Testis (tissue), 5 donors: ENCODE results near the gene FKBP10. TPM values are rescaled to one million over a fixed set of nuclear protein-coding genes. Genes with fewer than 3 reads are reported as not detected.

Experiments used
- DNase-seq: peaks from one replicate; pipeline ENCODE4 v3.0.0-alpha.2; 2019
- H3K27ac ChIP-seq, 2 donors: fragments of 200-600 bp; sonication (generic); one replicate each; pipeline ENCODE4 v1.5.1; 2019
- H3K27me3 ChIP-seq: fragments of 200-600 bp; sonication (generic); one replicate; pipeline ENCODE4 v1.5.1; 2019
- H3K36me3 ChIP-seq: fragments of 200-600 bp; sonication (generic); one replicate; pipeline ENCODE4 v1.5.1; 2017; ENCODE audit warnings: low read depth; ENCODE audit errors: missing control alignments
- H3K4me1 ChIP-seq: fragments of 200-600 bp; sonication (generic); one replicate; pipeline ENCODE4 v1.5.1; 2019
- H3K4me3 ChIP-seq, 2 donors: fragments of 200-600 bp; sonication (generic); one replicate each; pipeline ENCODE4 v1.5.1; 2017 to 2019
- H3K9me3 ChIP-seq: fragments of 200-600 bp; sonication (generic); one replicate; pipeline ENCODE4 v1.5.1; 2017
- POLR2A ChIP-seq: fragments of 450-650 bp; IDR thresholded peaks from one replicate; pipeline ENCODE4 v1.6.1; 2017; ENCODE audit warnings: antibody characterized with exemption, mild to moderate bottlenecking, moderate library complexity
- WGBS, 2 donors: methylation state at CpG; one replicate each; pipeline ENCODE4 v1.1.5; 2018; 5-methylcytosine and 5-hydroxymethylcytosine counted together
- intact Hi-C: fragments of 100-400 bp; cut with DNase I; formaldehyde crosslinking; loops from one replicate; pipeline ENCODE4 v1.15.1; 2023; ENCODE audit warnings: low total_unique reads
- long read RNA-seq, 2 donors: transcript quantifications; one replicate each; lab custom pipeline, GENCODE V29; 2026
- polyA plus RNA-seq: library from polyadenylated mRNA; stranded (reverse); fragments of 350-450 nt; fragmentation: Illumina TruSeq; extraction: RNeasy Lipid Tissue Mini Kit (QIAGEN cat#74804); gene quantifications from one replicate; pipeline ENCODE4 v1.2.3, GENCODE V29; 2014; ENCODE audit warnings: low read depth, low replicate concordance; ENCODE audit not compliant: insufficient read depth
- total RNA-seq, 2 donors: library from RNA; depleted of rRNA; stranded (reverse); fragments of >200 nt; gene quantifications; one replicate each; pipeline ENCODE4 v1.2.3, GENCODE V29; 2016
- TF ChIP-seq, protein P1 (sequence below), 3 experiments: fragments of 450-650 bp in 2 of 3; fragments of 200-600 bp in 1 of 3; sonication (generic) in 1 of 3; IDR thresholded peaks; one replicate each; pipeline ENCODE4 v1.5.1; 2016 to 2019; ENCODE audit warnings: antibody characterized with exemption in 3 of 3, mild to moderate bottlenecking in 2 of 3, moderate library complexity in 1 of 3

The FKBP10 gene, protein sequence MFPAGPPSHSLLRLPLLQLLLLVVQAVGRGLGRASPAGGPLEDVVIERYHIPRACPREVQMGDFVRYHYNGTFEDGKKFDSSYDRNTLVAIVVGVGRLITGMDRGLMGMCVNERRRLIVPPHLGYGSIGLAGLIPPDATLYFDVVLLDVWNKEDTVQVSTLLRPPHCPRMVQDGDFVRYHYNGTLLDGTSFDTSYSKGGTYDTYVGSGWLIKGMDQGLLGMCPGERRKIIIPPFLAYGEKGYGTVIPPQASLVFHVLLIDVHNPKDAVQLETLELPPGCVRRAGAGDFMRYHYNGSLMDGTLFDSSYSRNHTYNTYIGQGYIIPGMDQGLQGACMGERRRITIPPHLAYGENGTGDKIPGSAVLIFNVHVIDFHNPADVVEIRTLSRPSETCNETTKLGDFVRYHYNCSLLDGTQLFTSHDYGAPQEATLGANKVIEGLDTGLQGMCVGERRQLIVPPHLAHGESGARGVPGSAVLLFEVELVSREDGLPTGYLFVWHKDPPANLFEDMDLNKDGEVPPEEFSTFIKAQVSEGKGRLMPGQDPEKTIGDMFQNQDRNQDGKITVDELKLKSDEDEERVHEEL
- total RNA-seq (10 to 100 TPM; 31.4 to 36.5 TPM), polyA plus RNA-seq (37.8 TPM)
- long read RNA-seq, donor 1, transcript FKBP10-201 (10 exons, 2,662 nt), result major isoform, 17 of 51 reads
- long read RNA-seq, donor 1, partial matches to known transcripts, result 28 of 51 reads
- long read RNA-seq, donor 1, other reads (novel, unspliced or antisense), result 0 of 51 reads
- long read RNA-seq, donor 2, transcript FKBP10-201 (10 exons, 2,662 nt), result major isoform, 11 of 33 reads
- long read RNA-seq, donor 2, partial matches to known transcripts, result 20 of 33 reads
- long read RNA-seq, donor 2, other reads (novel, unspliced or antisense), result 0 of 33 reads

DNA sequence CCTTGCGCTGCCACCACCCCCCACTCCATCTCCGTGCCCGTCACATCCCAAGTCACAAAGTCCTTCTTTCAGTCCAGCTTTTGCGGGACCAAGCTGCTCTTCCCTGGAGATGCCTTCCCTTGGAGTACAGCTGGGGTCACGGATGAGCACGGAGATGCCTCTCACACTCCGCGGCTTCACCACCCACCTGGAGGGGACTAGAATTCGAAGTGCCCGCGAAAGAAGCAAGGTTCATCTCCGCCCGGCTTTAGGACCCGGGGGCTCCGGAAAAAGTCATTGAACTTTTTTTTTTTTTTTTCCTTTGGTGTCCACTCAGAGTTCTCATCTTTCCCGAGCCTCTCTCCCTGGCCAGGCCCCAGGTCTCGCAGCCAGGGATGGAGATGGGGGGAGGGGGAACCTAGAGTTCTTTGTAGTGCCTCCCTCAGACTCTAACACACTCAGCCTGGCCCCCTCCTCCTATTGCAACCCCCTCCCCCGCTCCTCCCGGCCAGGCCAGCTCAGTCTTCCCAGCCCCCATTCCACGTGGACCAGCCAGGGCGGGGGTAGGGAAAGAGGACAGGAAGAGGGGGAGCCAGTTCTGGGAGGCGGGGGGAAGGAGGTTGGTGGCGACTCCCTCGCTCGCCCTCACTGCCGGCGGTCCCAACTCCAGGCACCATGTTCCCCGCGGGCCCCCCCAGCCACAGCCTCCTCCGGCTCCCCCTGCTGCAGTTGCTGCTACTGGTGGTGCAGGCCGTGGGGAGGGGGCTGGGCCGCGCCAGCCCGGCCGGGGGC is at the start of gene FKBP10:
Gene FKBP10 (plus strand): TSS at position 624 of the 771 bp plus-strand sequence. CDS start 31 bp downstream, at position 655.
- Histone ChIP-seq H3K9me3 (no peaks in the 10 kb centered on the region), H3K27ac (peak within 1 kb of the TSS in 1 of 2 donors; percentile 67), H3K4me3 (peak within 1 kb of the TSS; percentile 74 to 77), H3K36me3 (no peaks in the 10 kb centered on the region), H3K4me1 (peaks cover 17% of the 10 kb centered on the region), H3K27me3 (no peaks in the 10 kb centered on the region)
- 1 to 2% methylated on average over 33 to 34 of the region's 35 CpGs for WGBS, 2 donors
- DNase-seq, result peak; percentile 79
- intact Hi-C loops, result no loop called here
- no peak for TF ChIP-seq POLR2A
- TF ChIP-seq, protein P1, sequence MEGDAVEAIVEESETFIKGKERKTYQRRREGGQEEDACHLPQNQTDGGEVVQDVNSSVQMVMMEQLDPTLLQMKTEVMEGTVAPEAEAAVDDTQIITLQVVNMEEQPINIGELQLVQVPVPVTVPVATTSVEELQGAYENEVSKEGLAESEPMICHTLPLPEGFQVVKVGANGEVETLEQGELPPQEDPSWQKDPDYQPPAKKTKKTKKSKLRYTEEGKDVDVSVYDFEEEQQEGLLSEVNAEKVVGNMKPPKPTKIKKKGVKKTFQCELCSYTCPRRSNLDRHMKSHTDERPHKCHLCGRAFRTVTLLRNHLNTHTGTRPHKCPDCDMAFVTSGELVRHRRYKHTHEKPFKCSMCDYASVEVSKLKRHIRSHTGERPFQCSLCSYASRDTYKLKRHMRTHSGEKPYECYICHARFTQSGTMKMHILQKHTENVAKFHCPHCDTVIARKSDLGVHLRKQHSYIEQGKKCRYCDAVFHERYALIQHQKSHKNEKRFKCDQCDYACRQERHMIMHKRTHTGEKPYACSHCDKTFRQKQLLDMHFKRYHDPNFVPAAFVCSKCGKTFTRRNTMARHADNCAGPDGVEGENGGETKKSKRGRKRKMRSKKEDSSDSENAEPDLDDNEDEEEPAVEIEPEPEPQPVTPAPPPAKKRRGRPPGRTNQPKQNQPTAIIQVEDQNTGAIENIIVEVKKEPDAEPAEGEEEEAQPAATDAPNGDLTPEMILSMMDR (IDR thresholded peaks at IDR 0.05), result no peak

DNA sequence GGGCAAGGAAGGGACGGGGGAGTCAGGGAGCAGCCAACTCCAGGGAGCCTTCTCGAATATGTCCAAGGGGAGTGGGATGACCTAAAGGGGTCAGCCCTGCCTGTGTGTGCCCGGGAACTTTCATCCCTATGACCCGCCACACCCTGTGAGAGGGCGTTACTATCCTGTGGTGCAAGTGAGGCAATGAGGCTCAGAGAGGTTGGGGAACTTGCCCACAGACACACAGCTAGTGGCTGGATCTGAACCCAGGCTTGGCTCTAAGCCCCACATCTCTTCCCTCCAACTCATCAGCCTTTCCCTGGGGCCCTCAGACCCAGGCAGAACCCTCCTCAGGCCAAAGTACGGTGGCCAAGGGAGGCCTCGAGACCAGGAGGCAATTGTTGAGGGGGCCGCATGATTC is 49.5 kb upstream of the FKBP10 start:
- no peak overlapping the region for H3K27ac ChIP-seq
- no peaks in the 10 kb centered on the region for H3K4me1 ChIP-seq
- H3K4me3 ChIP-seq, result no peak overlapping the region
- no peak for DNase-seq
- H3K36me3 ChIP-seq, result no peaks in the 10 kb centered on the region
- no peaks in the 10 kb centered on the region for H3K9me3 ChIP-seq
- TF ChIP-seq, protein P1 (IDR thresholded peaks at IDR 0.05), result no peak
- TF ChIP-seq POLR2A, result no peak
- intact Hi-C loops, result no loop called here
- H3K27me3 ChIP-seq, result no peaks in the 10 kb centered on the region
- 93 to 100% methylated on average over 6 to 8 of the region's 8 CpGs for WGBS, 2 donors

GRCh38 chr17:41766135-41766534 is 46.7 kb upstream of the FKBP10 start:
- Histone ChIP-seq H3K36me3 (no peaks in the 10 kb centered on the region), H3K4me1 (no peaks in the 10 kb centered on the region), H3K9me3 (no peaks in the 10 kb centered on the region), H3K27me3 (no peaks in the 10 kb centered on the region), H3K4me3 (no peak overlapping the region), H3K27ac (no peak overlapping the region)
- intact Hi-C loops, result no loop called here
- no peak for DNase-seq
- no peak for TF ChIP-seq POLR2A
- TF ChIP-seq, protein P1 (IDR thresholded peaks at IDR 0.05), result no peak

GRCh38 chr17:41767324-41768042 is 45.3 kb upstream of the FKBP10 start:
- intact Hi-C loops, result no loop called here
- no peak for TF ChIP-seq POLR2A
- TF ChIP-seq, protein P1 (IDR thresholded peaks at IDR 0.05), result no peak
- no peaks in the 10 kb centered on the region for H3K36me3 ChIP-seq
- no peaks in the 10 kb centered on the region for H3K9me3 ChIP-seq
- no peak overlapping the region for H3K4me3 ChIP-seq
- no peak for DNase-seq
- no peak overlapping the region for H3K27ac ChIP-seq
- no peaks in the 10 kb centered on the region for H3K27me3 ChIP-seq
- no peaks in the 10 kb centered on the region for H3K4me1 ChIP-seq
- WGBS, 2 donors, result 96 to 98% methylated on average over 10 to 18 of the region's 18 CpGs
